HG03159 (cell line): ENCODE results near the gene GFPT2.
"Not testable (repeated sequence)": the region's sequence is repeated elsewhere in the genome, so short reads cannot be mapped to it uniquely, and the experiment has no call there.

Source experiments
- ATAC-seq: cut with Tn5 transposase; IDR thresholded peaks from one replicate; pipeline ENCODE4 v1.9.1; 2021; ENCODE audit warnings: mild to moderate bottlenecking, moderate library complexity; ENCODE audit not compliant: unreplicated experiment

The GFPT2 gene

DNA sequence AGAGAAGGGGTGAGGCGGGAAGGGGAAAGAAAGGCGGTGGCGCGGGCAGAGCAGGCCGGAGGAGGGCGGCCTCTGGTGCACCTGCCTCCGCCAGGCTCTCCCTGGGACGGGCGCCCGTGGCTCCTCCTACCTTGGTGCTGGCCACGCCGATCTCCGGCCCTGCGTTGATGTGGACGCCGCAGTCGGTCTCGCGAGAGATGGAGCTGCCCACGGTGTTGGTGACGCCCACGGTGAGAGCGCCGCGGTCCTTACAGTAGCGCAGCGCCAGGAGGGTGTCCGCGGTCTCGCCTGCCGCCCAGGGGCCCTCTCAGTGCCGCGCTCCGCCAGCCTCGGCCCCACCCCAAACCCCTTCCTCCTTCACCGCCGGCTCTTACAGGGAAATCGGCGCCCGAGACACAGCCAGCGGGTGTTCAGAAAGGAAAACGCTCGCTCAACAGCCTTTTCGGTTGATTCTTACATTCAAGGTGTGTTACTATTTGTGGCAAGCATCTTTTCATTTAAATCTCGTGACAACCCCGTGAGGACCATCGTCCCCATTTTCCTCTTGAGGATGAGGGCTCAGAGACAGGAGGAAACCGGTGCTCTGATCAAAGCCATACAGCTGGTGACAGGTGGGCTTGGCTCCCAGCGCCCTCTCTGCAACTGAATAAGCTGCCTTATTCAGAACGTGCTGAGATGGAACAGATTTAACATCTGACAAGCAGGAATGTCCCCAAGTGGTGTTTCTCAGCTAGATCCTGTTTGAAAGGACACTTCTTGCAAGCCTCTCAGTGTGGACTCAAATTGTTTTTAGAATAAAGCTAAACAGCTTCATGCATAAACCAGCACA lies 39.2 kb downstream of the GFPT2 start:
- ATAC-seq, result peak; percentile 71

DNA sequence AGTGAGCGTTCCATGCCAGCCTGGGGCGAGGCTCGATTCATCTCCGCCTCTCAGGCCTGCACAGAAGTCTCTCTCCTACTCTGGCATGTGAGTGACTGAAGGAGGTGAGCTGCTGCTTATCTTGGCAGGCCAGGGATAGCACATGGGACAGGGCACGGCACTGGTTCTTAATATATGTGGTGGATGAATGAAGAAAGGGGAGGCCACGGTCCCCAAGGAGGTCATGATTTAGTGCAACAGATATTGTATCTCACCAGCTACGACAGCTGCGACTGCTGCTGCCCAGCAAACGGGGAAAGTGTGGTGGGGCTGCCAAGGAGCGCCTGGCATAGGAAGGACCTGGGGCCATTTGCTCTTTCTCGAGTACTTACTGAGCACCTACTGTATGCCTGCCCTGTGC lies 41.9 kb downstream of the GFPT2 start:
- ATAC-seq, result no peak

DNA sequence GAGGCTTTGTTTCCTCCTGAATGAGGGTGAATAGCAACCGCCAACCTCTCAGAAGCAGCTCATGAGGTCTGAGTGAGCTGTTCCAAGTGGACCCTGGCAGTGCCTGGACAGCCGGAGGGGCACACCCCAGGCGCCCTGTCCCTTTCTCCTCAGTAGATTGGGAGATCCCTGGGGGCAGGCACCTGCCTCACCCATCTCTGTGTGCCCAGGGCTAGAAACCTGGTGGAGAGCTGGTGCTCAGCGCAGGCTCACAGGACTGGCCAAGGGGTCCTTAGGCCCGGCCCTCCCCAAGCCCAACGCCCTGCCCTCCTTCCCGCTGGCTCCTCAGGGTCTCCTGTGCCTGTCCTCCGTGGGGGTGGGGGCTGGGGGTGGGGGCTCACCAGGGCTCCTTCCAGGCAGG lies 46.3 kb downstream of the GFPT2 start:
- ATAC-seq, result no peak

DNA sequence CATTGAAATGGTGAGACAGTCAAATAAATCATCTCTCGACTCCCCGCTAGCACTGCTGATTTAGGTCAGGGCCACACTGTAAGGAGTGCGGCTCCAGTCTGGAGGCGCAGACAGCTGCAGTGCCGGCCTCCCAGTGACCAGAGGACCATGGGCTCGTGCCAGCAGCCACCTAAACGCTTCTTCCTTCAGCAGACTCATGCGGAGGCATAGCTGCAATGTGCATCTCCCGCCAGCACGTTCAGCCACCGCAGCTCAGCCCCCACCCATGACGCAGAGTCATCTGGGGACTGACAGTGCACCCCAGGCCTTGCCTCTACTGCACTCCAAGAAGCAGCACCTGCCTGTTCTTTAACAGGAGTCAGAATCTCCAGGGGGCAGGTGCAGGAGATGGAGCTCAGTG lies 47.7 kb downstream of the GFPT2 start:
- no peak for ATAC-seq

DNA sequence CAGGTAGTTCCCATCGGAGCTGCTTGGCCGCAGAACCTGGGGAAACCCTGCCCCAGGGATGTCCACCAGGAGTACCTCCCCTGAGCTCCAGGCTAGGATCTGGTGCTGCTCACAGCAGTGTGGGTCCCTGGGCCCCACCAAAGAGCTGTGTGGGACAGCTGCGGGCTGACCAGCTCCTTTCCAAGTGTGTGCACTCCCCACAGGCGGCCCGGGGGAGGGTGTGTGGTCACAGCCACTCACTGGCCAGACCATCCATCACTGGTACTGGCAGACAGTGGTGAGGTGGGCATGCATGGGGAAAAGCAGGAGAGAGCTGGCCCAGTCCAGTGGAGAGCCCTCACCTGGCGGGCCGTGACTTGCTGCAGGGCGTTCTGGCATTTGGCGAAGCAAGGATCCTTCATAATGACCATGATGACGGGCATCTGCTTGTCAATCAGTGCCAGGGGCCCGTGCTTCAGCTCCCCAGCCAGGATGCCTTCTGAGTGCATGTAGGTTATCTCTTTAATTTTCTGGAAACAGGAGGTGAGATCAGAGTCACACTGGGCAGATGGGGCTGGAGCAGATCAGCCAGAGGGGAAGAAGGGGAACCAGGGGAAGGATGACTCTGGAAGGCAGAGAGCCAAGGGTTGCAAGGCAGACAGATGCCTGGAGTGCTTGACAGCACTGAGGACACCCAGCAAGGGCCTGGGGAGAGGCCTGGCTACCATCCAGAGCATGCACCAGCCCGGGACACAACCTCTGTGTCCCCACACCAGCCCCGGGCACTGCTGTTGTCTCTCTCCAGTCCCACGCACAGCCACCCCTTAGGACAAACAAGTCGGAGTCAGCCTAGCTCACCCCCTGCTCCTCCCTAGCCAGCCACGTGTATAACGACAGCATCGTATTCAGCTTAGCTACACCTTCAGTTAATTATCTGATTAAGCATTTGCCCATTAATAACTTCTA lies 48.4 kb downstream of the GFPT2 start:
- ATAC-seq, result no peak

DNA sequence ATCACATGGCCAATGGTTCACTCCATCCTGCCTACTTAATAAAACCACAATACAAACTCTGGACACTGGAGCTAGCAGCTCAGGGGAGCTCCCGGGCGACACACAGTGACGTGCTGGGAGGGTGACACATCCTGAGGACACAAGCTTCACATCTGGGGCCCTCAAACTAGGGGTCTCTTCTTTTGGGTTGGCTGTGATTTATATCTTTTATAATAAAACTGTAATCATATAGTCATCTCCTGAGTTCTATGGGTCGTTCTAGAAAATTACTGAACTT lies 49.2 kb downstream of the GFPT2 start:
- ATAC-seq, result no peak

DNA sequence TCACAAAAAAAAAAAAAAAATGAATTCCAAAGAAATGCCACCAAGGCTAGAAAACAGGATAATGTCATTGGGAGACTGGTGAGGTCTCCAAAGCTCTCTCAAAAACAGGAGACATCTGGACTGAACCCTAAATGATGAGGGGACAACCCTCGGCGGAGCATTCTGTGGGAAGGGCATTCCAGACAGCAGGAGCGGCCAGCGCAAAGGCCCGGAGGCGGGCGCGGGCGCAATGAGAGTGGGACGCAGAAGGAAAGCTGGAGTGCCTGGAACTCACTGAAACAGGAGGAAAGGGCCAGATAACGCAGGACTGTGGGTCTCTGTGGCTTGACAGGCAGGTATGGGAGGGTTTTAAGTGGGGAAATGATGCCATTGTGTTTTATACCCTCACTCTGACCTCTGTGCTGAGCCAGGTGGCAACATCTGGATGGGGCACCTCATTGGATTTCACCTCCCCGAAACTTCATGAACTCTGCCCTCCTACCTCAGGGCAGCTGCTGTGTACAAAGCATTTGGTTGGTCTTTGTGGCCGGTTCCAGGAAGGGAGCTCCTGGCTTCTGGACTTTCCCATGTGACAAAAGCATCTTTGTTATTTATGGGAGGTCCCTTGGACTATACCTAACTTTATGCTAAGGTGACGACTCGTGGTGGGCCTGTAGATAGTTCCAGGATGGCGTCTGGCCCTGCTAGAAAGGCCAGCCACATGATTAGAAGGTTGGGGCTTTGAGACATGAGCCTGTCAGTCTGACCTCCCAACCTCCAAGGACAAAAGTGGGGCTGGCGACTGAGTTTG lies 49.7 kb downstream of the GFPT2 start:
- ATAC-seq, result no peak

DNA sequence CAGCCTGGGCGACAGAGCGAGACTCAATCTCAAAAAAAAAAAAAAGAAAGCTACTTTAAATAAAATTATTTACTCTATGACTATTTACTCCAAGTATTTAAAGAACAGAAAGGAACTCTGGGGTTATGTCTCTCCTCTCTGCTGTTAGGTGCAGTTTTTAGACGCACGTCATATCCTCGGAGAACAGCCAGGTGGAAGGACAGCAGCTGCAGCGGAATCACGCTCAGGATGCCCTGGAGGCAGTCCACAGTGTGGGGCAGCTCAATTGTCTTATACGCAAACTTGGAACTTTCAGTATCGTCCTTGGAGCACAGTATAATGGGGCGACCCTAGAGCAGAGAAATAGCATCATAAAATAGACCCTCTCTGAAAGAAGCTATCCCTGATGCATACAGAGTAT lies 50.9 kb downstream of the GFPT2 start:
- no peak for ATAC-seq

DNA sequence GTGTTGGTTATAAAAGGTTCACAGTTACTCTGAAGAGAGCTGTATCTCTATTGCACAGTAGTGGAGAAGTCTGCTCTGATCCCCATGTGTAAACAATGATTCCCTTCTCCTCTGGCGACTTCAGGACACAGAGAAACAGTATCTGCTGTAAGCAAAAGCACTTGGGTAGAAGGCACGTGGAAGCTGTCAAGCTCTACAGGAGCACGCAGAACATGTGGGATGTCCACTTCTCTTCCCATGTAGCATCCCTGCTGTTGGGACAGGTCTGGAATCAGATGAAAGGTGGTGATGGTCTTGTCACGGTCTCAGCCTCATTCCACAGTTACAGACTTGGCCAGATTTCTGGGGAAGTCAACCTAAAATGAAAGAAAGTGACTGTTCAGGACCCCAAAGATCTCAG lies 51.9 kb downstream of the GFPT2 start:
- no peak for ATAC-seq

DNA sequence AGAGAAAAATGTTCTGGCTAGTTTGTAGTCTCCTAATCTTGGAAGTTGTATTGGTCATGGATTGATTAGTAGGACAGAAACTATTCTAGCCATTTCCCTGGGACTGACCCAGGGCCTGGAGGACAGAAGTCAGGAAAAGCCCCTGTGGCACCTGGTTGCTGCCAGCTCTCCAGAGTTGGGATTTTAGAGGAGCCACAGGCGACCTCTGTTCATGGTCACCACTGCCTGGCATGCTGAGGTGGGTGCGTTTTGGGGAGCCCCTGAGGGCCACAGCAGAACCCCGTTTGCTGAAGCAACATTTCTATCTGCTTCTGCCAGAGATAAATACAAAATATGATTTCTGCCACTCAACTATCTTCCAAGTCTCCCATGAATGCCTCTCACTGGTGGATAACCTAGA lies 53.6 kb downstream of the GFPT2 start:
- no peak for ATAC-seq

DNA sequence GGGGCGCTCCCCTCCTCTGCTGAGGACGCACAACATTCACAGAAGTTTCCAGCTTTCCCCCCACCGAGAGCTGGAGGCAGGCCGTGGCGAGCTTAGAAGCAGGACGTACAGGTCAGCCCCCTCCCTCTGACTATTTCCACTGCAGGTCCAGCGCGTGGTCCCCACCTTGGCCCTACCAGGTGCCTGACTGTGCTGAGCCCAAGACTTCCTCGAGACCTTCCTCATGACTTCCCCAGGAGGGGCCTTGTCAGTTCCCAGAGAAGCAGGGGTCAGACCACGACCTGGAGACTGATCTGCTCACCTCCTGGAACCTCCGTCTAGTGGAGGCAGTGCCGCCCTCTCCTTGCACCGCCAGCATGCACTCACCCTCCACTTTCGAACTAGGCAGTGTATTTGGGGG lies 54.1 kb downstream of the GFPT2 start:
- ATAC-seq, result not testable (repeated sequence)

DNA sequence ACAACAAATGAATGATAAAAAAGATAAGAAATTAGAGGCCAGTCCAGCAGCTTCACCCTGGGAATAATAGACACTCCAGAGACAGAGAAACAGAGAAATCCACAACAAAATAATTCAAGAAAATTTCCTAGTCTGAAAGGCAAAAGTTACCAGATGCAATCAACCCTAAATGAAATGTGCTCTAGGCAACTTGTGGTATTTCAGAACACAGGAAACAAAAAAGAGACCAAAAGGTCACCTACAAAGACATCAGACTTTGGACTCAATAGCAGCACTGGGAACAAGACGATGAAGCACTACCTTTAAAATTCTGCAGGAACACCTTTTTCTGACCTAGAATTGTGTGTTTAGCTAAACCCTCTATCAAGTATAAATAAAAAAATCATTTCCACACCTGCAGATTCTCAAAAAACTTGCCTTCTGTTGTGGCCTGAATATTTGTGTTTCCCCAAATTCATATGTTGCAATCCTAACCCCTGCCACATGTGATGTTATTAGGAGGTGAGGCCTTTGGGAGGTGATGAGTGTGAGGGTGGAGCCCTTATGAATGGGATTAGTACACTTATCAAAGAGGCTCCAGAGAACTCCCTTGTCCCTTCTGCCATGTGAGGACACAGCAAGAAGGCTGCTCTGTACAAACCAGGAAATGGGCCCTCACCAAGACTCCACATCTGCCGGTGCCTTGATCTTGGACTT lies 55.4 kb downstream of the GFPT2 start:
- no peak for ATAC-seq

DNA sequence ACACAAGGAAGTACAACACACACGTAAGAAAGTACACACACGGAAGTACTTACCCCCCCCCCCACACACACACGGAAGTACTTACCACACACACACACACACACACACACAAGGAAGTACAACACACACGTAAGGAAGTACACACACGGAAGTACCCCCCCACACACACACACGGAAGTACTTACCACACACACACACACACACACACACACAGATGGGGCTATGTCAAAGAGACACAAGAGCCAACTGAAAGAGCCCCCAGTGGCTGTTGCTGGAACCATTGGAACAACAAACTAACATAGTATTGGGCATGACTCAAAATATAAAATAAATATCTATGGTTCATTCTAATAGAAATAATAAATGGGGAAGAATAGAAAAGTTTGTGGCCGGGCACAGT lies 56.4 kb downstream of the GFPT2 start:
- ATAC-seq, result no peak

DNA sequence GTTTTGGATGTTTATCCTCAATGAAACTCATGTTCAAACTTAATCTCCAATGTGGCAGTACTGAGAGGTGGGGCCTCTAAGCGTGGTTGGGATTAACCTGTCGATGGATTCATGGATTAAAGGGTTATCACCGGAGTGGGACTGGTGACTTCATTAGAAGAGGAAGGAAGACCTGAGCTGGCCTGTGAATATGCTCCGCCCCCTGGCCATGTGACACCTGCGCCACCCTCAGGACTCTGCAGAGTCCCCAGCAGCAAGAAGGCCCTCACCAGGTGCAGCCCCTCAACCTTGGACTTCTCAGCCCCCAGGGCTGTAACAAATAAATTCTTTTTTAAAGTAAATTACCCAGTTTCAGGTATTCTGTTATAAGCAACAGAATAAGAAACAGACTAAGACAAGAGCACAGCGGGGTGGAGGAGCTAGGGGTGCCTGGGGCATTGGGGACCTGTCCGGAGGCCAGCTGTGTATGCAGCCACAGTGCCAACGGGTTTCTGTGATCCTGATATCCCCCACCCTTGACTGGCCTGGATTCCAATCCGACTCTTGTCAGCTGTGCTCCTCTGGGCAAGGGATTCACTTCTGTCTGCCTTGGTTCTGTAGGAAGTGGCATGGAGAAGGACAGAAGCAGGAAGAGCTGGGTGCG lies 58.1 kb downstream of the GFPT2 start:
- no peak for ATAC-seq

DNA sequence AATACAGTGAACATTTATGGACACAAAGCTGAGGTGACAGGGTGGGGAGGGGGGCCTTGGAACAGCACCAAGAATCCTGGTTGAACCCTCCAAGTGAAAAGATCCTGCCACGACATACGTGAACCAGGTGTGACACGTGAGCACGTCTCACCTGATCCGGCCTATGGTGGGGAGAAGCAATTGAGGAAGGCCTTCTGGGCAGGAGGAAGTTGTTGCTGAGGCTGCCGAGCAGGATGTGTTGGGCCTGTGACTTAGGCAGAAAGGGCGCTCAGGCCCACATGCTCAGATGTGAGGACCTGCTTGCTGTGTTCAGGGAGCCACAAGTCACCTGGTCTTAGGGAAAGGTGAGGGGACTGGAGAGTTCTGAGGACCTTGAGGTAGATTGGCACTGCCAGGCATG lies 58.7 kb downstream of the GFPT2 start:
- ATAC-seq, result no peak

DNA sequence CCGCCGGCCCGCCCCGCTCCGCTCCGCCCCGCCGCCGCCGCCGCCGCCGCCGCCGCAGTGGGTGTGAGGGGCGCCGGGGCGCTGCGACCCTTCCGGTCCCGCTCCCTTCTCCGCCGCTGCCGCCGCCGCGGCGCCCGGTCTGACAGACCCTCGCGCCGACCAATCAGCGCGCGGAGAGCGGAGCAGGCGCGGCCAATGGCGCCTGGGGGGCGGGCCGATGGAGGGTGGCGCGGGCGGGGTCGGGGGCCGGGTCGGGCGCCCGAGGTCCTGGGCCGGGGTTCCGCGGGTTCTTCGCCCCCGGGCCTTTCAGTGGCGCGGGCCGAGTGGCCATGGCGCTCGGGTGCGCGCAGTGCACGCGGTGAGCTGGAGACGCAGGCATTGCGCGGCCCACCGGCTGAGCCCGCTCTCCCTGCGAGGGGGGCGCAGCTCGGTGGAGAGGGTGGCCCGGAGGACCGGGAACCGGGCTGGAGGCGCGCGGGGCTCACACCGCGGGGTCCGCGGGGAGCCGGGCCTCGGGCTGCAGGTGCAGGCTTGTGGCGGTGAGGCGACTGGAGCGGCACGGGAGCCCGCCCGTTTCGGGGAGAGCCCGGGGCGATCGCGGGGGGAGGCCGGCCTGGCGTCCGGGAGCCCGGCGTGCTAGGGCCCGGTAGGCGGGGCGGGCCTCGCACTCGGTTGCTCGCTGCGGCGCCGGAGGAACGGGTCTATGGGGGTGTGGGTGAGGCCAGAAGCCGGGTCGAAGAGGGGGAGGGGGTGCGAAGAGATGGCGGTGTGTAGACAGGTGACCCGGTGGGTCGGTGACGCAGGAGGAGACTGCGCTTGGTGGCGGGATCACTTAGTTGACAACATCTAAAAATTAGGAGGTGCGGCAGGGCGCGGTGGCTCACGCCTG lies 60.9 kb downstream of the GFPT2 start, which contains the start of gene MAPK9:
TSS of gene MAPK9 (minus strand) at position 141 of the 889 bp plus-strand sequence. CDS start 11,522 bp downstream, outside the sequence.
- ATAC-seq, result peak; percentile 83

DNA sequence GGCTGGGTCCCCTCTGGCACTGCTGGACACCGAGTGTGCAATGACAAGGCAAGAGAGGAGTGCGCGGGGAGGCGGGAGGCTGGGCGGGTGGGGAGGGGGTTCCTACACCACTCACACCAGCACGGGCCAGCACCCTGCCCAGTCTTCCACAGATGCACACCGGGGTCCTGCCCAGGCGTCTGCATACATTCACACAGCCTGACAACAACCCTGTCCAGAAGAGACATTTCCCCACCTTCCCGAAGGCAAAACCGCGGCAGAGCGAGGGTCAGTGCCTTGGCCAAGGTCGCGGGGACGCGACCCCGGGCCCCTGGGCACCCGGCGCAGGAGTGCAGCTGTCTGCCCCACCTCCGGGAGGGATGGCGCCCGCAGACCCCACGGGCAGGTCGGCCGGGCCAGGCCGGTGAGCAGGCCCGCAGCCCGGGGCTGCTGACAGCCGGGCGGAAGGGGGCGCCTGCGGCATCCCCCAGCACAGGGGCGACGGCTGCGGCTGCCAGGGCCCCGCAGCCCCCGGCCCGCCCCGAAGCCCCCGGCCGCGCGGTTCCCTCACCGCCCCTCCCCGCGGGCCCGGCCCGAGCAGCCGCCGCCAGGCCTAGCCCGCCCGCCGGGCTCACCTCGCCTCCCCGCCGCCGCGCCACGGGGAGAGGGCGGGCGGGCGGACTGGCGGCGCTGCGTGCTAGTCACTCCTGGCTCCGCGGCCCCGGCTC lies 61.7 kb downstream of the GFPT2 start:
- peak; percentile 35 for ATAC-seq

DNA sequence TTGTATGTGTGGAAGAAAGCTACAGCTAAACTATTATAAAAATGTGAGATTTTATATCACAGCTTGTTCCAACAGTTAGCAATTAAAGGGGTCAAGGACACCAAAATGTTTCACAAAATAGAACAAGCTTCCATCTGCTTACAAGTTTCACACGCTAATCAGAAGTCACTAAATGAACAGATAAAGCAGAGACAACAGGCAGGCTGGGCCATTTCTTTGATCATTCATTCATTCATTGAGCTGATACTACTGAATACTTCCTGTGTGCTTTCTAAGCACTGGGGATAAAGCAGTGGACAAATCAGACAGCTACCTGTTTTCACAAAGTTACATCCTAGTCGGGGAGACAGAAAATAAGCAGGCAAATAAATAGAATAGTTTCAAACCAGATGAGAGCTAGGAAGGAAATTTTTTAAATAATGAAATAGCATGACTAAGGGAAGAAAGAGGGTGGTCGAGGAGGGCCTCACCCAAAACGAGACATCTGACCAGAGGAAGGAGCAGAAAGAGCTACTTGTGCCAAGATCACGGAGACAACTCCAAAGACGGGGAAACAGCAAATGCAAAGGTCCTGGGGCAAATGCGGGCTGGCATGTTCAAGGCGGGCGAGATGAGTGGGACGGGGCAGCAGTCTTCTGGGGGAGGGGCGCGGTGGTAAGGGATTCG lies 62.4 kb downstream of the GFPT2 start:
- ATAC-seq, result no peak
